ENCODE results near the gene CRHR2.

Gene CRHR2

DNA sequence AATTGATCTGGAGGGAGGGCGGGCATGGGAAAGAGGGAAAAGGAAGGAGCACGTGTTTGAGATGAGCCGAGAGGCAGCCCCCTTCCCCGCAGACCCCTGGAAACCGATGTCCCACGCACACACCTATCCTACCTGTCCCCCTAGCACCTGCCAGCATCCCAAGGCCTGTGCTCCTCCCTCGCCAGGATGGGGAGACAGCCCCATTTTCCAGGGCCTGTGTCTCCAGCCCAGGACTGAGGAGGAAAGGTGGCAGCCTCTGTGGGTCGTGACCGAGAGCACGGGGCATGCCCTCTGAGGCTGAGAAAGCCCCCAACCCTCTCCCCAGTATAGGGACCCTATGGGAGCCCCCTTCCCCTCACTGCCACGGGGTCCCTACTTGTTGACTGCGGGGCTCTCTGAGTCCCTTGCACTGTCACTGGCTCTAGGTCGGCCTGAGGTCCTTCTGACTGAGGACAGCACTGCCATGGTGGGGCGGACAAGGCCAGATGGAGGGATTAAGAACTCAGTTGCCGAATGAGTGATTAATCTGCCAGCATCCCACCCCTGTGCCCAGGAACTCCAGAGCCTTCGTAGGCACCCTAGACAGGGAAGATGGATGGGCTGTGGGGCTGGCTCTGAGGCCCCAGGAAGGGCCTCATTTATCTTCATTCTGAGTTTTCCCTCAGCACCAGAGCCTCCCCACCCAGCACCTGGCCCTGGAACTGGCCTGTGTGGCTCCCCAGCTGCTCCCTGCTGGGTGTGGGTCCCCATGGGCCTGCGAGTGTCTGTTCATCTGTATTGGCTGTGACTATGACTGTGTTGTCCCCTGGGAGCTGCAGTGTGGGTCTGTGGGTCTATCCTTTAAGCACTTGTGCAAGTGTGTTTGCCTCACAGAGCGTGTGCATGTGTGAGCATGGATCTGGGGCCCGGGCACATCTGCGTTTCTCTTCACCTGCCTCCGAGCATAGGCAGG lies 26.0 kb downstream of the CRHR2 start:
- H3K4me3 ChIP-seq: no peak overlapping the region
- DNase-seq (ENCODE audit: low spot score): no peak
- no peak overlapping the region for H3K27ac ChIP-seq
- no peak for TF ChIP-seq CTCF (IDR thresholded peaks at IDR 0.05)

- Histone ChIP-seq H3K27ac (no peak overlapping the region), H3K4me3 (no peak overlapping the region)
- DNase-seq (ENCODE audit: low spot score): no peak
- TF ChIP-seq CTCF (IDR thresholded peaks at IDR 0.05): no peak
Measured at GRCh38 chr7:30655096-30655970, 26.9 kb downstream of the CRHR2 start.

- no peak for TF ChIP-seq CTCF (IDR thresholded peaks at IDR 0.05)
- Histone ChIP-seq H3K27ac (no peak overlapping the region), H3K4me3 (no peak overlapping the region)
- no peak for DNase-seq (ENCODE audit: low spot score)
Measured at GRCh38 chr7:30654296-30655090, 27.8 kb downstream of the CRHR2 start.

- H3K4me3 ChIP-seq: no peak overlapping the region
- DNase-seq (ENCODE audit: low spot score): no peak
- no peak for TF ChIP-seq CTCF (IDR thresholded peaks at IDR 0.05)
- H3K27ac ChIP-seq: no peak overlapping the region
Measured at GRCh38 chr7:30652698-30653641, 29.3 kb downstream of the CRHR2 start.

DNA sequence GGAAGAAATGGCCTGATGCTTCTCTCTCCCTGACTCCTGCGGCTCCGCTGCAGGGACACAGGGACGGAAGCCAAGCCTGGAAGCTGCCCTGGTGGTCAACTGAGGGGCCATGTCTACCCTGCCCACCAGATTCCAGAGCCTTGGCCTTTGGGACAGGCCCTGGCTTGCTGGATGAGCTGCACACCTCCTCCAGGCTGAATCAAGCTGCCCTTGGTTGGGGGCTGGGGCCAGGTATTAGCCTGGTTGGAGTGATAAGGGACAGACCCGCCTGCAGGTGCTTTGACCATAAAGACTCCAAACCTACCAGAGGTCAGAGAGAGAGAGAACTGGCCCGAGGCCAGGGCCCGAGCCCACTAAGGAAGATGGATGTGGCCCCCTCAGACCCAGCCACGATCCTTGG lies 30.1 kb downstream of the CRHR2 start:
- no peak for TF ChIP-seq CTCF (IDR thresholded peaks at IDR 0.05)
- DNase-seq (ENCODE audit: low spot score): no peak
- Histone ChIP-seq H3K4me3 (no peak overlapping the region), H3K27ac (no peak overlapping the region)

DNA sequence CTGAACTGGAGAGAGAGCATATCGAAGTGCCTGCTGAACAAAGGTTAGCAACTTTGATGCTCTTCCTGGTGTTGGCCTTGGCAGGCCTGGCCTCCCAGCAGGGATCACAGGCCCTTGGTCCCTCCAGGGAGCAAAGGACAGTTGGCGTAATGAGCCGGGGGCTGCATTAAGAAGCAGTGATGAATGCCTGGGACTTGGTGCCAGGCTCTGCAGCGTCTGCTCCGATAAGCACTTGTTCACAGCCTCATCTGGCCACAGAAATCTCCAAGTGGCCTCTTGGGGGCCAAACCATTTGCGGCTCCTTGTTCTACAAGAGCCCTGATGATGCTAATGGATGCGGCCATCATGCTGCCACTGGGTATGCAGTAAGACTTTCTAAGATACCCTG lies 31.8 kb downstream of the CRHR2 start:
- no peak overlapping the region for H3K27ac ChIP-seq
- DNase-seq (ENCODE audit: low spot score): peak; percentile 29
- TF ChIP-seq CTCF (IDR thresholded peaks at IDR 0.05): no peak
- H3K4me3 ChIP-seq: no peak overlapping the region

All from coronary artery (tissue), 2 donors.